GM12878 (cell line): Measurements from ENCODE around the gene SSH3. TPM values are rescaled to one million over a fixed set of nuclear protein-coding genes. Genes with fewer than 3 reads are reported as not detected.

Source experiments
- ATAC-seq: fragments of 200-7000 bp; cut with Tn5 transposase; 3 replicates; pipeline ENCODE4 v1.9.1; 2020; ENCODE audit warnings: mild to moderate bottlenecking, moderate library complexity
- BruUV-seq: library from RNA; stranded (reverse); fragments of 400-500 nt; replicated peaks from 2 replicates; lab custom pipeline; 2021; lab: Mats Ljungman, UMichigan
- CTCF ChIA-PET: fragments of 300-600 bp; sonication (Branson Sonifier 250); formaldehyde crosslinking; extraction: SDS; loops from one replicate; lab custom pipeline; 2021; ENCODE audit warnings: inconsistent platforms; lab: Yijun Ruan, JAX
- POLR2A ChIA-PET: fragments of 350-600 bp; formaldehyde crosslinking; extraction: SDS; loops from one replicate; lab custom pipeline; 2021; ENCODE audit warnings: inconsistent platforms; lab: Charles Lee
- RAD21 ChIA-PET: fragments of 300-600 bp; sonication (Branson Sonifier 250); formaldehyde crosslinking; loops from one replicate; lab custom pipeline; 2023; ENCODE audit warnings: antibody characterized with exemption; ENCODE audit not compliant: unreplicated experiment; lab: Charles Lee
- SMC1A ChIA-PET: fragments of 300-600 bp; sonication (Branson Sonifier 250); formaldehyde crosslinking; loops from one replicate; lab custom pipeline; 2023; ENCODE audit not compliant: unreplicated experiment, uncharacterized antibody; lab: Charles Lee
- DNase-seq: peaks from one replicate; pipeline ENCODE4 v3.0.0-alpha.2; 2011; ENCODE audit warnings: low read depth, low spot score
- FAIRE-seq: peaks from 3 replicates; lab custom pipeline; 2011; peaks lifted over from hg19 to GRCh38; lab: Jason Lieb, UNC
- H2AFZ ChIP-seq: 2 replicates; pipeline ENCODE4 v1.6.0; 2011; ENCODE audit warnings: low read depth, low read length, control low read depth; ENCODE audit not compliant: control insufficient read depth
- H3K27ac ChIP-seq: 2 replicates; pipeline ENCODE4 v1.5.1; 2011; ENCODE audit warnings: control low read depth; ENCODE audit not compliant: control insufficient read depth, insufficient read depth
- H3K27me3 ChIP-seq, 2 experiments: replicated peaks in 1 of 2; 2 replicates each; pipeline versions ENCODE4 v1.6.0 to v1.6.1; 2011; ENCODE audit warnings: low read length in 1 of 2; ENCODE audit not compliant: control insufficient read depth in 2 of 2, insufficient read depth in 2 of 2
- H3K36me3 ChIP-seq, 2 experiments: 2 replicates each; pipeline ENCODE4 v1.5.1; 2011; ENCODE audit warnings: low read length in 1 of 2; ENCODE audit not compliant: control insufficient read depth in 2 of 2, insufficient read depth in 2 of 2
- H3K4me1 ChIP-seq: 2 replicates; pipeline ENCODE4 v1.6.1; 2011; ENCODE audit warnings: mild to moderate bottlenecking, low read length, moderate library complexity, mixed read lengths; ENCODE audit not compliant: control insufficient read depth, insufficient read depth
- H3K4me2 ChIP-seq: 2 replicates; pipeline ENCODE4 v1.6.0; 2011; ENCODE audit warnings: control low read depth; ENCODE audit not compliant: control insufficient read depth, insufficient read depth
- H3K4me3 ChIP-seq: fragments of 200-600 bp; sonication (generic); 2 replicates; pipeline ENCODE4 v1.5.1; 2016
- H3K79me2 ChIP-seq: 2 replicates; pipeline ENCODE4 v1.6.0; 2011; ENCODE audit warnings: low read length; ENCODE audit not compliant: control insufficient read depth, insufficient read depth
- H3K9ac ChIP-seq: 2 replicates; pipeline ENCODE4 v1.8.0; 2011; ENCODE audit warnings: low read length, control low read depth, mixed read lengths; ENCODE audit not compliant: control insufficient read depth, insufficient read depth
- H3K9me3 ChIP-seq: replicated peaks from 3 replicates; pipeline ENCODE4 v1.5.1; 2011; ENCODE audit warnings: mild to moderate bottlenecking, low read length; ENCODE audit not compliant: control insufficient read depth, insufficient read depth
- H4K20me1 ChIP-seq: 2 replicates; pipeline ENCODE4 v1.6.0; 2011; ENCODE audit not compliant: control insufficient read depth, insufficient read depth
- E4F1 ChIP-seq: fragments of 450-650 bp; IDR thresholded peaks from 2 replicates; pipeline ENCODE4 v1.6.1; 2018; ENCODE audit warnings: borderline replicate concordance, mild to moderate bottlenecking; ENCODE audit not compliant: partially characterized antibody
- HDAC6 ChIP-seq: fragments of 200-600 bp; sonication (generic); IDR thresholded peaks from one replicate; pipeline ENCODE4 v1.8.0; 2017; ENCODE audit warnings: antibody characterized with exemption; ENCODE audit not compliant: unreplicated experiment
- MTA2 ChIP-seq: fragments of 450-650 bp; IDR thresholded peaks from 2 replicates; pipeline ENCODE4 v1.6.1; 2016; ENCODE audit warnings: low read depth, mild to moderate bottlenecking, moderate library complexity
- MYC ChIP-seq: IDR thresholded peaks from 2 replicates; pipeline ENCODE4 v1.6.1; 2011; ENCODE audit warnings: mild to moderate bottlenecking, low read length, moderate library complexity, inconsistent platforms; ENCODE audit not compliant: insufficient read depth, insufficient replicate concordance, insufficient read length, severe bottlenecking
- POLR2A ChIP-seq: IDR thresholded peaks from 2 replicates; pipeline ENCODE4 v1.6.1; 2011; ENCODE audit warnings: low read depth, mild to moderate bottlenecking, low read length
- RELA ChIP-seq: fragments of 450-650 bp; IDR thresholded peaks from 2 replicates; pipeline ENCODE4 v1.8.0; 2014; ENCODE audit warnings: borderline replicate concordance; ENCODE audit not compliant: partially characterized antibody
- RUNX3 ChIP-seq: IDR thresholded peaks from 2 replicates; pipeline ENCODE4 v1.6.1; 2012; ENCODE audit warnings: low read length, inconsistent platforms
- USF2 ChIP-seq: IDR thresholded peaks from 2 replicates; pipeline ENCODE4 v1.6.1; 2011; ENCODE audit warnings: low read depth, low read length, improper control_type of control experiment, borderline replicate concordance
- YBX1 ChIP-seq: fragments of 450-650 bp; IDR thresholded peaks from 2 replicates; pipeline ENCODE4 v1.6.1; 2016; ENCODE audit warnings: antibody characterized with exemption
- ZNF217 ChIP-seq: fragments of 450-650 bp; IDR thresholded peaks from 2 replicates; pipeline ENCODE4 v1.6.1; 2017; ENCODE audit warnings: antibody characterized with exemption, mild to moderate bottlenecking
- WGBS: methylation state at CpG from one replicate; pipeline ENCODE4 v1.1.6; 2016; ENCODE audit warnings: low lambda C conversion rate; ENCODE audit not compliant: insufficient replicate concordance, insufficient coverage; ENCODE audit errors: missing lambda C conversion rate; 5-methylcytosine and 5-hydroxymethylcytosine counted together
- in situ Hi-C: fragments of 300-500 bp; cut with MboI; formaldehyde crosslinking; loops from 9 replicates; pipeline ENCODE4 v1.14.3; 2018; ENCODE audit warnings: mixed read lengths
- intact Hi-C: fragments of 100-400 bp; cut with micrococcal nuclease; formaldehyde crosslinking; loops from one replicate; pipeline ENCODE4 v1.14.2; 2022; ENCODE audit not compliant: unreplicated experiment
- polyA plus RNA-seq, 11 experiments: library from polyadenylated mRNA; depleted of rRNA in 4 of 11; unstranded in 6 of 11; stranded (reverse) in 5 of 11; fragments of >200 nt; fragmentation: Nextera tagmentation in 4 of 11; fragmentation: Illumina TruSeq in 1 of 11; extraction: Ambion mirVana in 4 of 11; extraction: Trizol in 1 of 11; gene quantifications; 1 replicate in 1 of 11; 2 replicates in 10 of 11; pipeline versions ENCODE4 v1.2.1 to v1.2.3, GENCODE V29; 2011 to 2016; ENCODE audit warnings: inconsistent platforms in 2 of 11, missing spikeins in 2 of 11, low read depth in 1 of 11
- total RNA-seq, 4 experiments: library from RNA; depleted of rRNA in 3 of 4; stranded (reverse); fragments of >200 nt in 3 of 4; fragmentation: Illumina TruSeq in 1 of 4; extraction: Trizol in 1 of 4; gene quantifications; 2 replicates each; pipeline versions ENCODE4 v1.2.1 to v1.2.3, GENCODE V29; 2013 to 2021
- TF ChIP-seq, protein P1 (sequence below): IDR thresholded peaks from 2 replicates; pipeline ENCODE4 v1.6.1; 2011; ENCODE audit warnings: low read depth, mild to moderate bottlenecking, low read length, moderate library complexity, borderline replicate concordance; ENCODE audit errors: extremely low read depth

Gene SSH3
- total and polyA plus RNA-seq, 10 of the 15 experiments (the other 5 are each of a cell fraction or from before 2014, with no cell fraction given), result 0.05 to 0.83 (median 0.28) TPM; not detected in 3

- Histone ChIP-seq H3K27ac (no peak overlapping the region), H3K4me3 (no peak overlapping the region), H3K36me3 (peaks cover 56 to 60% of the 10 kb centered on the region in 2 experiments), H4K20me1 (peaks cover 5% of the 10 kb centered on the region; the same call in 1 of the 2 replicates), H3K9ac (no peak overlapping the region), H3K4me1 (no peaks in the 10 kb centered on the region), H3K79me2 (no peaks in the 10 kb centered on the region), H2AFZ (no peak overlapping the region), H3K9me3 (no peaks in the 10 kb centered on the region), H3K4me2 (no peak overlapping the region), H3K27me3 (no peaks in the 10 kb centered on the region)
- TF ChIP-seq POLR2A, result 0 out of 2 replicates have a peak, but pooled peaks have one; percentile 15
- TF ChIP-seq USF2, result no peak
- ChIA-PET CTCF (interaction anchor here (0.7 to 4.1 kb wide), 9 partner anchors 8 to 141 kb away, joined by 3 to 30 read pairs (median 6); no protein-coding TSS in a partner anchor), POLR2A (interaction anchor here (1.1 kb wide), 1 partner anchor 14 kb away, joined by 4 read pairs; no protein-coding TSS in a partner anchor), RAD21 (interaction anchor here (0.9 to 1.5 kb wide), 2 partner anchors 14 to 64 kb away, joined by 3 to 6 read pairs; no protein-coding TSS in a partner anchor), SMC1A (interaction anchor here (1.5 to 2.7 kb wide), 2 partner anchors 8 to 14 kb away, joined by 5 to 12 read pairs; no protein-coding TSS in a partner anchor)
- WGBS, result 97% methylated on average over 14 of the region's 14 CpGs
- DNase-seq (no peak), FAIRE-seq (no peak), ATAC-seq (no peak)
- BruUV-seq, result no TSS peak
- intact Hi-C loops, result no loop called here
- in situ Hi-C loops, result no loop called here
These were observed 49.3 kb upstream of the SSH3 start for GRCh38 chr11:67253872-67254624.

DNA sequence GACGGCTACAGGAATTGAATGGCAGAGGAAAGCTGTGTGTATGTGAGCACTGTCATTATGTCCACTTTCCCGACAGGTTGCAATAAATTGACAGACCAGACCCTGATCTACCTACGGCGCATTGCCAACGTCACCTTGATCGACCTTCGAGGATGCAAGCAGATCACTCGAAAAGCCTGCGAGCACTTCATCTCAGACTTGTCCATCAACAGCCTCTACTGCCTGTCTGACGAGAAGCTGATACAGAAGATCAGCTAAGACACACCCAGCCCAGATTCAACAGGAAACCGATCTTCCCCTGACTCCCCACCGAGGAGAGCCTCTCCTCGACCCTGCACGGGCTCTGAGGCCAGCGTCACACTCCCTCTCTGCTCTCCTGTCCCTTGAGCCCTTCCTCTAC, 48.5 kb upstream of the SSH3 start:
- CTCF ChIA-PET, result interaction anchor here (0.8 to 4.1 kb wide), 5 partner anchors 8 to 63 kb away, joined by 3 to 30 read pairs (median 4); no protein-coding TSS in a partner anchor
- Histone ChIP-seq H3K4me2 (no peak overlapping the region), H3K9ac (no peak overlapping the region)
- DNase-seq, result no peak
- TF ChIP-seq, protein P1, sequence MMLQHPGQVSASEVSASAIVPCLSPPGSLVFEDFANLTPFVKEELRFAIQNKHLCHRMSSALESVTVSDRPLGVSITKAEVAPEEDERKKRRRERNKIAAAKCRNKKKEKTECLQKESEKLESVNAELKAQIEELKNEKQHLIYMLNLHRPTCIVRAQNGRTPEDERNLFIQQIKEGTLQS, result no peak
- TF ChIP-seq MTA2 (no peak), RELA (no peak), YBX1 (no peak), RUNX3 (no peak), MYC (no peak), ZNF217 (no peak), E4F1 (no peak), HDAC6 (no peak)
- TF ChIP-seq, all 136 proteins: peak for 0
- Histone ChIP-seq H3K36me3 (peaks cover 51 to 54% of the 10 kb centered on the region in 2 experiments), H4K20me1 (peaks cover 5% of the 10 kb centered on the region; the same call in 1 of the 2 replicates), H2AFZ (no peak overlapping the region), H3K79me2 (no peaks in the 10 kb centered on the region), H3K4me1 (no peaks in the 10 kb centered on the region), H3K27ac (no peak overlapping the region), H3K9me3 (no peaks in the 10 kb centered on the region), H3K4me3 (no peak overlapping the region), H3K27me3 (no peaks in the 10 kb centered on the region)
- 90% methylated on average over 15 of the region's 15 CpGs for WGBS
- in situ Hi-C loops, result no loop called here
- SMC1A ChIA-PET, result interaction anchor here (1.5 to 2.7 kb wide), 2 partner anchors 7 to 15 kb away, joined by 5 to 12 read pairs; no protein-coding TSS in a partner anchor
- POLR2A ChIA-PET, result no interaction called here
- FAIRE-seq (no peak), ATAC-seq (no peak)
- intact Hi-C loops, result no loop called here
- RAD21 ChIA-PET, result interaction anchor here (0.9 kb wide), 1 partner anchor 63 kb away, joined by 3 read pairs; no protein-coding TSS in a partner anchor
- no TSS peak for BruUV-seq
